Cardiac muscle cell (in vitro differentiated cells and primary cell): ENCODE measurements around the gene TXNDC11. TPM values are rescaled to one million over a fixed set of nuclear protein-coding genes. Genes with fewer than 3 reads are reported as not detected.

Source experiments
- DNase-seq, 2 donors: peaks; one replicate each; pipeline versions ENCODE4 v3.0.0 to v3.0.0-alpha.2; 2010 to 2017; ENCODE audit warnings: low read depth in 1 of 2, low spot score in 1 of 2
- H3K27ac ChIP-seq: fragments of 200-600 bp; sonication (generic); 2 replicates; pipeline ENCODE4 v1.5.1; 2016
- H3K27me3 ChIP-seq: fragments of 200-600 bp; sonication (generic); 2 replicates; pipeline ENCODE4 v1.6.0; 2016; ENCODE audit warnings: control low read depth
- H3K36me3 ChIP-seq: fragments of 200-600 bp; sonication (generic); 2 replicates; pipeline ENCODE4 v1.5.1; 2016; ENCODE audit warnings: control low read depth
- H3K4me1 ChIP-seq: fragments of 200-600 bp; sonication (generic); 2 replicates; pipeline ENCODE4 v1.8.1; 2017; ENCODE audit warnings: low read depth, mild to moderate bottlenecking, mixed run types
- H3K4me3 ChIP-seq: fragments of 200-600 bp; sonication (generic); 2 replicates; pipeline ENCODE4 v1.5.1; 2016; ENCODE audit warnings: mild to moderate bottlenecking
- H3K9me3 ChIP-seq: fragments of 200-600 bp; sonication (generic); 2 replicates; pipeline ENCODE4 v1.5.1; 2017; ENCODE audit warnings: low read depth, mild to moderate bottlenecking, control low read depth
- polyA plus RNA-seq: library from polyadenylated mRNA; unstranded; fragments of >200 nt; fragmentation: Nextera tagmentation; extraction: Ambion mirVana; gene quantifications from 2 replicates; pipeline ENCODE4 v1.2.1, GENCODE V29; 2016
- total RNA-seq: library from RNA; depleted of rRNA; stranded (reverse); fragments of >200 nt; gene quantifications from 2 replicates; pipeline ENCODE4 v1.2.3, GENCODE V29; 2016
- TF ChIP-seq, protein P1 (sequence below): IDR thresholded peaks from 2 replicates; pipeline ENCODE4 v1.5.1; 2012; ENCODE audit warnings: low read depth, mild to moderate bottlenecking, low read length

The TXNDC11 gene
- total and polyA plus RNA-seq, 2 experiments from 2014 or later: 26.6 to 43.0 TPM

DNA sequence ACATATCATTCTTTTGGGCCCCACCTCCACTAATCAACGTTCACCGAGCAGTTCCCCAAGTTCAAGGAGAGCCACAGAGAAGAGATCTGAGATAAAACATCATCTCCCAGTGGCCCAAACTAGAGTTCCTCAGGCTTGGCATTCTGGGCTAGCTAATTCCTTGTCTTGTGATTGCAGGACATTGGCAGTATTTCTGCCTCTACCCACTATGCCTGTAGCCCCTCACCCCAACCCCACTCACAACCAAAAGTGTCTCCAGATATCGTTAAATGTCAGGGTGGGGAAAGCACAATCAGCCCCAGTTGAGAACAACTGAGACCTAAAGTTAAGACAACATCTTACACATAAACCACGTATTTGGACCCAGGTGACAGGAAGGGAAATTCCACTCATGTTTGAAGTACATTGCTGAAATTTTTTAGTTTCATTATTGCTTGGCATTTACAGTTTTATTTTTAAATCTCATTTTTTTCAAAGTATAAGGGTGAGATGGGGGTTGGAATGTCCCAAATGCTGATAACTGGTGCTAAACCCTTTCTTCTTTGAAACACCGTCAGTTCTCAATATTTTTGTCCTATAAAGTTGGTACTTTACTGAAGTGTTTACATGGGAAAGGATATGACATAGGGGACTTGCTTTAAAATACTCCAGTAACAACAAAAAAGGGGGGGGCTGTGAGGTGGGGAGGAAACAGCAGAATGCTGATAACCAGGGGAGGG is 40.8 kb upstream of the TXNDC11 start:
- H3K27ac ChIP-seq: peak overlapping the region; percentile 81
- peak in 1 of 2 donors; percentile 67 for DNase-seq
- H3K4me3 ChIP-seq: no peak overlapping the region
- H3K9me3 ChIP-seq: no peaks in the 10 kb centered on the region
- no peaks in the 10 kb centered on the region for H3K27me3 ChIP-seq
- H3K36me3 ChIP-seq: peaks cover 9% of the 10 kb centered on the region
- TF ChIP-seq, protein P1, sequence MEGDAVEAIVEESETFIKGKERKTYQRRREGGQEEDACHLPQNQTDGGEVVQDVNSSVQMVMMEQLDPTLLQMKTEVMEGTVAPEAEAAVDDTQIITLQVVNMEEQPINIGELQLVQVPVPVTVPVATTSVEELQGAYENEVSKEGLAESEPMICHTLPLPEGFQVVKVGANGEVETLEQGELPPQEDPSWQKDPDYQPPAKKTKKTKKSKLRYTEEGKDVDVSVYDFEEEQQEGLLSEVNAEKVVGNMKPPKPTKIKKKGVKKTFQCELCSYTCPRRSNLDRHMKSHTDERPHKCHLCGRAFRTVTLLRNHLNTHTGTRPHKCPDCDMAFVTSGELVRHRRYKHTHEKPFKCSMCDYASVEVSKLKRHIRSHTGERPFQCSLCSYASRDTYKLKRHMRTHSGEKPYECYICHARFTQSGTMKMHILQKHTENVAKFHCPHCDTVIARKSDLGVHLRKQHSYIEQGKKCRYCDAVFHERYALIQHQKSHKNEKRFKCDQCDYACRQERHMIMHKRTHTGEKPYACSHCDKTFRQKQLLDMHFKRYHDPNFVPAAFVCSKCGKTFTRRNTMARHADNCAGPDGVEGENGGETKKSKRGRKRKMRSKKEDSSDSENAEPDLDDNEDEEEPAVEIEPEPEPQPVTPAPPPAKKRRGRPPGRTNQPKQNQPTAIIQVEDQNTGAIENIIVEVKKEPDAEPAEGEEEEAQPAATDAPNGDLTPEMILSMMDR: no peak
- H3K4me1 ChIP-seq: peaks cover 24% of the 10 kb centered on the region

GRCh38 chr16:11781773-11782172 is 39.1 kb upstream of the TXNDC11 start:
- peak overlapping the region; percentile 85 for H3K27ac ChIP-seq
- H3K4me1 ChIP-seq: peaks cover 24% of the 10 kb centered on the region
- no peaks in the 10 kb centered on the region for H3K27me3 ChIP-seq
- no peaks in the 10 kb centered on the region for H3K9me3 ChIP-seq
- no peak for DNase-seq
- TF ChIP-seq, protein P1: no peak
- no peak overlapping the region for H3K4me3 ChIP-seq
- peaks cover 20% of the 10 kb centered on the region for H3K36me3 ChIP-seq

GRCh38 chr16:11780991-11781680 is 38.5 kb upstream of the TXNDC11 start:
- TF ChIP-seq, protein P1: no peak
- peak in 1 of 2 donors; percentile 59 for DNase-seq
- Histone ChIP-seq H3K9me3 (no peaks in the 10 kb centered on the region), H3K4me3 (no peak overlapping the region), H3K27ac (peak overlapping the region; percentile 64), H3K27me3 (no peaks in the 10 kb centered on the region), H3K4me1 (peaks cover 24% of the 10 kb centered on the region), H3K36me3 (peaks cover 27% of the 10 kb centered on the region)

- Histone ChIP-seq H3K27ac (no peak overlapping the region), H3K4me3 (no peak overlapping the region), H3K27me3 (no peaks in the 10 kb centered on the region), H3K9me3 (no peaks in the 10 kb centered on the region), H3K4me1 (peaks cover 20% of the 10 kb centered on the region), H3K36me3 (peaks cover 37% of the 10 kb centered on the region)
- TF ChIP-seq, protein P1: no peak
- DNase-seq: no peak
Observed at GRCh38 chr16:11779074-11779473, 36.4 kb upstream of the TXNDC11 start.

GRCh38 chr16:11774065-11774626 is 31.5 kb upstream of the TXNDC11 start:
- Histone ChIP-seq H3K27me3 (no peaks in the 10 kb centered on the region), H3K4me1 (no peaks in the 10 kb centered on the region), H3K36me3 (peaks cover 67% of the 10 kb centered on the region), H3K27ac (no peak overlapping the region), H3K9me3 (no peaks in the 10 kb centered on the region), H3K4me3 (no peak overlapping the region)
- TF ChIP-seq, protein P1: no peak
- DNase-seq: no peak
